Liver (tissue), 9 donors: ENCODE data around the gene FGF14. TPM values are rescaled to one million over a fixed set of nuclear protein-coding genes. Genes with fewer than 3 reads are reported as not detected.

ENCODE experiments used
- DNase-seq: peaks from one replicate; pipeline ENCODE4 v3.0.0-alpha.2; 2017; ENCODE audit warnings: low spot score
- H3K27ac ChIP-seq, 2 donors: one replicate each; pipeline ENCODE4 v1.7.0; 2013; ENCODE audit warnings: inconsistent platforms in 2 of 2, low read length in 2 of 2, control low read depth in 1 of 2, low read depth in 1 of 2, mild to moderate bottlenecking in 1 of 2
- H3K27me3 ChIP-seq, 4 donors: one replicate each; pipeline versions ENCODE4 v1.6.1 to v1.7.0; 2013; ENCODE audit warnings: low read length in 3 of 4, inconsistent platforms in 1 of 4, mild to moderate bottlenecking in 1 of 4, moderate library complexity in 1 of 4; ENCODE audit not compliant: control insufficient read depth in 4 of 4, insufficient read depth in 4 of 4
- H3K36me3 ChIP-seq, 4 donors: one replicate each; pipeline versions ENCODE4 v1.6.1 to v1.7.0; 2013; ENCODE audit warnings: low read length in 3 of 4, mild to moderate bottlenecking in 3 of 4, low read depth in 1 of 4, moderate library complexity in 1 of 4; ENCODE audit not compliant: control insufficient read depth in 4 of 4, insufficient read depth in 3 of 4
- H3K4me1 ChIP-seq, 4 donors: one replicate each; pipeline versions ENCODE4 v1.6.1 to v1.7.0; 2013; ENCODE audit warnings: low read length in 3 of 4, mild to moderate bottlenecking in 3 of 4, moderate library complexity in 1 of 4; ENCODE audit not compliant: control insufficient read depth in 4 of 4, insufficient read depth in 4 of 4
- H3K4me3 ChIP-seq, 3 donors: one replicate each; pipeline versions ENCODE4 v1.6.1 to v1.7.0; 2013; ENCODE audit warnings: low read length in 3 of 3, control low read depth in 1 of 3, low read depth in 1 of 3, mild to moderate bottlenecking in 1 of 3
- H3K9ac ChIP-seq, 2 donors: one replicate each; pipeline ENCODE4 v1.7.0; 2013; ENCODE audit warnings: low read length in 2 of 2, mild to moderate bottlenecking in 2 of 2, moderate library complexity in 2 of 2, control low read depth in 1 of 2, low read depth in 1 of 2
- H3K9me3 ChIP-seq, 4 donors: one replicate each; pipeline versions ENCODE4 v1.6.1 to v1.7.0; 2013; ENCODE audit warnings: low read length in 3 of 4; ENCODE audit not compliant: control insufficient read depth in 4 of 4
- ATF3 ChIP-seq: IDR thresholded peaks from 2 replicates; pipeline ENCODE4 v1.6.1; 2016; ENCODE audit warnings: antibody characterized with exemption
- CTCF ChIP-seq: fragments of 150-350 bp; IDR thresholded peaks from 2 replicates; pipeline ENCODE4 v1.5.1; 2017; ENCODE audit warnings: improper control_type of control experiment, low read depth, low read length; ENCODE audit not compliant: missing input control
- EGR1 ChIP-seq, 2 donors: IDR thresholded peaks; 2 replicates each; pipeline ENCODE4 v1.6.1; 2016 to 2018; ENCODE audit warnings: antibody characterized with exemption in 2 of 2, low read depth in 2 of 2
- FOXA1 ChIP-seq: IDR thresholded peaks from 2 replicates; pipeline ENCODE4 v1.6.1; 2016; ENCODE audit warnings: antibody characterized with exemption
- FOXA2 ChIP-seq: IDR thresholded peaks from 2 replicates; pipeline ENCODE4 v1.6.1; 2016; ENCODE audit warnings: antibody characterized with exemption
- GABPA ChIP-seq, 2 donors: IDR thresholded peaks in 1 of 2; conservative IDR thresholded peaks in 1 of 2; 2 replicates each; pipeline ENCODE4 v1.6.1; 2016; ENCODE audit warnings: antibody characterized with exemption in 2 of 2, mild to moderate bottlenecking in 1 of 2, moderate library complexity in 1 of 2
- HNF4A ChIP-seq, 2 donors: conservative IDR thresholded peaks; 2 replicates each; pipeline ENCODE4 v1.6.1; 2016; ENCODE audit warnings: antibody characterized with exemption in 2 of 2, mild to moderate bottlenecking in 2 of 2
- HNF4G ChIP-seq: IDR thresholded peaks from 2 replicates; pipeline ENCODE4 v1.6.1; 2016; ENCODE audit warnings: antibody characterized with exemption
- JUND ChIP-seq, 2 donors: IDR thresholded peaks; 2 replicates each; pipeline ENCODE4 v1.6.1; 2016; ENCODE audit warnings: antibody characterized with exemption in 2 of 2
- MAX ChIP-seq: IDR thresholded peaks from 2 replicates; pipeline ENCODE4 v1.6.1; 2016; ENCODE audit warnings: antibody characterized with exemption
- NR2F2 ChIP-seq: IDR thresholded peaks from 2 replicates; pipeline ENCODE4 v1.6.1; 2016; ENCODE audit warnings: antibody characterized with exemption
- RAD21 ChIP-seq, 2 donors: IDR thresholded peaks; 2 replicates each; pipeline ENCODE4 v1.6.1; 2016; ENCODE audit warnings: antibody characterized with exemption in 2 of 2, mild to moderate bottlenecking in 2 of 2
- RXRA ChIP-seq, 2 donors: IDR thresholded peaks; 2 replicates each; pipeline ENCODE4 v1.6.1; 2017 to 2018; ENCODE audit warnings: antibody characterized with exemption in 2 of 2, mild to moderate bottlenecking in 1 of 2
- SP1 ChIP-seq: IDR thresholded peaks from 2 replicates; pipeline ENCODE4 v1.6.1; 2018; ENCODE audit warnings: antibody characterized with exemption, mild to moderate bottlenecking
- TAF1 ChIP-seq: conservative IDR thresholded peaks from 2 replicates; pipeline ENCODE4 v1.6.1; 2016; ENCODE audit warnings: antibody characterized with exemption, mild to moderate bottlenecking
- YY1 ChIP-seq: IDR thresholded peaks from 2 replicates; pipeline ENCODE4 v1.6.1; 2016; ENCODE audit warnings: antibody characterized with exemption, mild to moderate bottlenecking
- ZBTB33 ChIP-seq: IDR thresholded peaks from 2 replicates; pipeline ENCODE4 v1.6.1; 2016; ENCODE audit warnings: antibody characterized with exemption
- WGBS: extraction: QIAGEN DNeasy Blood & Tissue Kit; methylation state at CpG from one replicate; pipeline ENCODE4 v1.1.7; 2013; 5-methylcytosine and 5-hydroxymethylcytosine counted together
- polyA plus RNA-seq, 2 donors: library from polyadenylated mRNA; stranded (reverse) in 1 of 2; unstranded in 1 of 2; fragments of 200-250 nt in 1 of 2; fragments of >200 nt in 1 of 2; fragmentation: Nextera tagmentation in 1 of 2; extraction: Ambion mirVana in 1 of 2; gene quantifications; one replicate each; pipeline versions ENCODE4 v1.2.1 to v1.2.3, GENCODE V29; 2013 to 2015
- total RNA-seq, 2 donors: library from RNA; depleted of rRNA; stranded (reverse); fragments of >200 nt; gene quantifications; one replicate each; pipeline ENCODE4 v1.2.3, GENCODE V29; 2014
- TF ChIP-seq, protein P1 (sequence below): IDR thresholded peaks from 2 replicates; pipeline ENCODE4 v1.6.1; 2016; ENCODE audit warnings: antibody characterized with exemption, mild to moderate bottlenecking
- donor health status: healthy.
- donor health status: healthy.
- donor health status: healthy.
- donor health status: healthy.
- donor health status: healthy.

FGF14 gene
- total and polyA plus RNA-seq, 4 donors, result 0.05 to 3.3 (median 1.0) TPM

GRCh38 chr13:102351521-102351920 lies 50.3 kb downstream of the FGF14 start:
- no peaks in the 10 kb centered on the region for H3K9me3 ChIP-seq
- H3K4me3 ChIP-seq, result no peak overlapping the region
- TF ChIP-seq NR2F2, result no peak
- no peak for TF ChIP-seq MAX
- TF ChIP-seq EGR1 (IDR thresholded peaks at IDR 0.05; ENCODE audit: low read depth in 2 of 2), result no peak
- no peak for TF ChIP-seq JUND (IDR thresholded peaks at IDR 0.05)
- TF ChIP-seq, protein P1, sequence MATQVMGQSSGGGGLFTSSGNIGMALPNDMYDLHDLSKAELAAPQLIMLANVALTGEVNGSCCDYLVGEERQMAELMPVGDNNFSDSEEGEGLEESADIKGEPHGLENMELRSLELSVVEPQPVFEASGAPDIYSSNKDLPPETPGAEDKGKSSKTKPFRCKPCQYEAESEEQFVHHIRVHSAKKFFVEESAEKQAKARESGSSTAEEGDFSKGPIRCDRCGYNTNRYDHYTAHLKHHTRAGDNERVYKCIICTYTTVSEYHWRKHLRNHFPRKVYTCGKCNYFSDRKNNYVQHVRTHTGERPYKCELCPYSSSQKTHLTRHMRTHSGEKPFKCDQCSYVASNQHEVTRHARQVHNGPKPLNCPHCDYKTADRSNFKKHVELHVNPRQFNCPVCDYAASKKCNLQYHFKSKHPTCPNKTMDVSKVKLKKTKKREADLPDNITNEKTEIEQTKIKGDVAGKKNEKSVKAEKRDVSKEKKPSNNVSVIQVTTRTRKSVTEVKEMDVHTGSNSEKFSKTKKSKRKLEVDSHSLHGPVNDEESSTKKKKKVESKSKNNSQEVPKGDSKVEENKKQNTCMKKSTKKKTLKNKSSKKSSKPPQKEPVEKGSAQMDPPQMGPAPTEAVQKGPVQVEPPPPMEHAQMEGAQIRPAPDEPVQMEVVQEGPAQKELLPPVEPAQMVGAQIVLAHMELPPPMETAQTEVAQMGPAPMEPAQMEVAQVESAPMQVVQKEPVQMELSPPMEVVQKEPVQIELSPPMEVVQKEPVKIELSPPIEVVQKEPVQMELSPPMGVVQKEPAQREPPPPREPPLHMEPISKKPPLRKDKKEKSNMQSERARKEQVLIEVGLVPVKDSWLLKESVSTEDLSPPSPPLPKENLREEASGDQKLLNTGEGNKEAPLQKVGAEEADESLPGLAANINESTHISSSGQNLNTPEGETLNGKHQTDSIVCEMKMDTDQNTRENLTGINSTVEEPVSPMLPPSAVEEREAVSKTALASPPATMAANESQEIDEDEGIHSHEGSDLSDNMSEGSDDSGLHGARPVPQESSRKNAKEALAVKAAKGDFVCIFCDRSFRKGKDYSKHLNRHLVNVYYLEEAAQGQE, result no peak
- no peak for TF ChIP-seq CTCF
- TF ChIP-seq FOXA1, result no peak
- no peak for TF ChIP-seq FOXA2
- TF ChIP-seq TAF1, result no peak
- TF ChIP-seq HNF4G, result no peak
- no peak for TF ChIP-seq SP1
- TF ChIP-seq RXRA (IDR thresholded peaks at IDR 0.05), result no peak
- TF ChIP-seq ATF3, result no peak
- no peak for TF ChIP-seq HNF4A (conservative IDR thresholded peaks at IDR 0.05)
- no peak for TF ChIP-seq ZBTB33
- no peak for TF ChIP-seq GABPA (IDR thresholded peaks at IDR 0.05 in 1 of 2, conservative IDR thresholded peaks at IDR 0.05 in 1 of 2)
- no peak for DNase-seq
- H3K36me3 ChIP-seq, result no peaks in the 10 kb centered on the region
- H3K27ac ChIP-seq, result no peak overlapping the region
- 83% methylated on average over 5 of the region's 5 CpGs for WGBS
- H3K9ac ChIP-seq, result no peak overlapping the region
- peaks cover 0 to 2% (median 0%) of the 10 kb centered on the region in 4 donors for H3K4me1 ChIP-seq
- H3K27me3 ChIP-seq, result no peaks in the 10 kb centered on the region

DNA sequence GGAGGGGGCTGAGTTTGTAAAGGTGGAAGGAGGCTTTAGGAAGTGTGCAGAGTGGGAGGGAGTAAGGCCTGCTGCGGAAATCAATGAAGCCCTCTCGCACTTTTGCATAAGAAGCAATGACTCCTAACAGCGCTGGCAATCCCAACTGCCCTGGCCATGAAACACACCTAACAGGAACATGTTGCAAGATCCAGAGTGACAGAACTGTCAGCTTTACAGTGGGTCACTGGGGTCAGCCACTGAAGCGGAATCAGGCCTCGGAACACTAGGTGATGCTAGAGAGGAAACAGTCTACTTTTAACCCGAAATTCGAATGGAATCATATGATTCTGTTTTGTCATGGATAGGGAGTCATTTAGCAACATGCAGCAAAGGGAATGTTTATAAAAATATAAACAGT lies 54.4 kb downstream of the FGF14 start:
- TF ChIP-seq NR2F2, result peak; percentile 73
- TF ChIP-seq CTCF, result peak; percentile 16
- TF ChIP-seq SP1, result peak; percentile 55
- no peak for TF ChIP-seq MAX
- no peak for TF ChIP-seq JUND (IDR thresholded peaks at IDR 0.05)
- peak; percentile 52 to 79 for TF ChIP-seq RXRA (IDR thresholded peaks at IDR 0.05)
- TF ChIP-seq HNF4A (conservative IDR thresholded peaks at IDR 0.05), result peak; percentile 23 to 50
- no peak for TF ChIP-seq FOXA2
- TF ChIP-seq YY1, result no peak
- TF ChIP-seq FOXA1, result no peak
- TF ChIP-seq HNF4G, result no peak
- peak; percentile 35 to 77 for TF ChIP-seq RAD21 (IDR thresholded peaks at IDR 0.05)
- Histone ChIP-seq H3K27me3 (no peaks in the 10 kb centered on the region), H3K4me1 (peaks cover 0 to 2% (median 0%) of the 10 kb centered on the region in 4 donors), H3K36me3 (no peaks in the 10 kb centered on the region), H3K4me3 (no peak overlapping the region), H3K9ac (no peak overlapping the region), H3K9me3 (no peaks in the 10 kb centered on the region), H3K27ac (no peak overlapping the region)
- WGBS, result 56% methylated on average over 7 of the region's 7 CpGs
- DNase-seq, result no peak
